Parathyroid adenoma (tissue), 2 donors: Measurements from ENCODE around the gene NOSIP.

Experiments used
- H2AFZ ChIP-seq: fragments of 300-600 bp; sonication (generic); one replicate; pipeline ENCODE4 v1.7.0; 2017; ENCODE audit warnings: antibody characterized with exemption, mild to moderate bottlenecking
- H3K27ac ChIP-seq: fragments of 300-600 bp; sonication (generic); one replicate; pipeline ENCODE4 v1.7.0; 2017
- H3K27me3 ChIP-seq: fragments of 300-600 bp; sonication (generic); one replicate; pipeline ENCODE4 v1.7.0; 2017; ENCODE audit warnings: low read length; ENCODE audit not compliant: control insufficient read depth, insufficient read depth
- H3K36me3 ChIP-seq: fragments of 300-600 bp; sonication (generic); one replicate; pipeline ENCODE4 v1.7.0; 2017; ENCODE audit warnings: low read length; ENCODE audit not compliant: control insufficient read depth, insufficient read depth
- H3K4me1 ChIP-seq: fragments of 300-600 bp; sonication (generic); one replicate; pipeline ENCODE4 v1.7.0; 2017; ENCODE audit warnings: control low read depth
- H3K4me2 ChIP-seq: fragments of 300-600 bp; sonication (generic); one replicate; pipeline ENCODE4 v1.7.0; 2017; ENCODE audit warnings: low read length
- H3K4me3 ChIP-seq: fragments of 300-600 bp; sonication (generic); one replicate; pipeline ENCODE4 v1.7.0; 2017; ENCODE audit warnings: low read depth, low read length
- H3K79me2 ChIP-seq: fragments of 300-600 bp; sonication (generic); one replicate; pipeline ENCODE4 v1.7.0; 2017; ENCODE audit warnings: control low read depth
- H3K9ac ChIP-seq: fragments of 300-600 bp; sonication (generic); one replicate; pipeline ENCODE4 v1.7.0; 2017; ENCODE audit warnings: mild to moderate bottlenecking
- H3K9me3 ChIP-seq: fragments of 300-600 bp; sonication (generic); one replicate; pipeline ENCODE4 v1.7.0; 2017; ENCODE audit warnings: low read length; ENCODE audit not compliant: control insufficient read depth
- CTCF ChIP-seq: fragments of 300-600 bp; sonication (generic); IDR thresholded peaks from one replicate; pipeline ENCODE4 v1.7.0; 2017; ENCODE audit warnings: antibody characterized with exemption, mild to moderate bottlenecking
- donor health status: primary hyperparathyroidism.

The NOSIP gene

GRCh38 chr19:49566302-49566701 is 14.1 kb downstream of the NOSIP start:
- Histone ChIP-seq H3K4me3 (no peak overlapping the region), H2AFZ (no peak overlapping the region), H3K9me3 (no peaks in the 10 kb centered on the region), H3K36me3 (no peaks in the 10 kb centered on the region), H3K27ac (no peak overlapping the region), H3K4me1 (peaks cover 8% of the 10 kb centered on the region), H3K4me2 (no peak overlapping the region), H3K79me2 (peaks cover 57% of the 10 kb centered on the region), H3K9ac (no peak overlapping the region), H3K27me3 (no peaks in the 10 kb centered on the region)
- TF ChIP-seq CTCF = no peak

GRCh38 chr19:49565261-49565660 is 15.1 kb downstream of the NOSIP start:
- H3K4me1 ChIP-seq = peaks cover under 1% of the 10 kb centered on the region
- H3K4me3 ChIP-seq = no peak overlapping the region
- H3K4me2 ChIP-seq = no peak overlapping the region
- no peaks in the 10 kb centered on the region for H3K9me3 ChIP-seq
- no peak for TF ChIP-seq CTCF
- H3K27ac ChIP-seq = no peak overlapping the region
- no peaks in the 10 kb centered on the region for H3K27me3 ChIP-seq
- H3K36me3 ChIP-seq = no peaks in the 10 kb centered on the region
- H3K79me2 ChIP-seq = peaks cover 53% of the 10 kb centered on the region
- no peak overlapping the region for H3K9ac ChIP-seq
- no peak overlapping the region for H2AFZ ChIP-seq

GRCh38 chr19:49564616-49565045 is 15.7 kb downstream of the NOSIP start:
- no peak overlapping the region for H3K9ac ChIP-seq

GRCh38 chr19:49560358-49560900 is 19.9 kb downstream of the NOSIP start:
- H3K36me3 ChIP-seq = no peaks in the 10 kb centered on the region
- H3K4me1 ChIP-seq = no peaks in the 10 kb centered on the region
- no peak overlapping the region for H3K9ac ChIP-seq
- H3K9me3 ChIP-seq = no peaks in the 10 kb centered on the region
- no peak overlapping the region for H2AFZ ChIP-seq
- H3K27me3 ChIP-seq = no peaks in the 10 kb centered on the region
- TF ChIP-seq CTCF = no peak
- no peak overlapping the region for H3K4me3 ChIP-seq
- H3K4me2 ChIP-seq = no peak overlapping the region
- no peak overlapping the region for H3K27ac ChIP-seq
- H3K79me2 ChIP-seq = peaks cover 28% of the 10 kb centered on the region

More at GRCh38 chr19:49564616-49565045, 15.7 kb downstream of the NOSIP start:
- H3K36me3 ChIP-seq = no peaks in the 10 kb centered on the region
- no peaks in the 10 kb centered on the region for H3K9me3 ChIP-seq
- H2AFZ ChIP-seq = no peak overlapping the region
- peaks cover 47% of the 10 kb centered on the region for H3K79me2 ChIP-seq
- no peaks in the 10 kb centered on the region for H3K4me1 ChIP-seq
- H3K4me3 ChIP-seq = no peak overlapping the region
- H3K27ac ChIP-seq = no peak overlapping the region
- TF ChIP-seq CTCF = no peak
- no peak overlapping the region for H3K4me2 ChIP-seq
- no peaks in the 10 kb centered on the region for H3K27me3 ChIP-seq

DNA sequence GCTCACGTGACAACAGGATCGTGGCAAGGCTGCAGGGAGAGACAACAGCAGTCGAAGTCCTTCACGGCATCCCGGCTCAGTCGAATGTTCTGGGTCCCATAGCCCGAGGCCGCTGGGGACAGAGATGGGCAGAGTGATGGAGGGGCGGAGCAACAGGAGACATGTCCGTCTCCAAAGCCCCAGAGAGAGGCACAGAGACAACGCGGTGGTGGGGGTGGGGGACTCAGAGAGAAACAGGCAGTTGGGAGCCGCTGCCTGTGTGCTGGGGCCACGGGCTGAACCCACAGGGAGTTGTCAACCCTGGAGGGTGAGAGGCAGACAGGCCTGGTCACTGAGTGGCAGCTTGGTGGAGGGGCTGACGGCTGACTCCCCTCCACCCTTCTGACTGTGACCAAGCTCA is 20.4 kb downstream of the NOSIP start:
- Histone ChIP-seq H3K4me2 (no peak overlapping the region), H3K27ac (no peak overlapping the region), H3K79me2 (peaks cover 25% of the 10 kb centered on the region), H3K27me3 (no peaks in the 10 kb centered on the region), H2AFZ (no peak overlapping the region), H3K4me3 (no peak overlapping the region), H3K9me3 (no peaks in the 10 kb centered on the region), H3K9ac (no peak overlapping the region), H3K4me1 (no peaks in the 10 kb centered on the region), H3K36me3 (no peaks in the 10 kb centered on the region)
- no peak for TF ChIP-seq CTCF
